ENCODE results near the gene L3MBTL2. TPM values are rescaled to one million over a fixed set of nuclear protein-coding genes. Genes with fewer than 3 reads are reported as not detected.

Gene L3MBTL2
- total and polyA plus RNA-seq, 2 of the 13 experiments (the other 11 are each of a cell fraction or from before 2014, with no cell fraction given), result 13.8 to 33.7 TPM

DNA sequence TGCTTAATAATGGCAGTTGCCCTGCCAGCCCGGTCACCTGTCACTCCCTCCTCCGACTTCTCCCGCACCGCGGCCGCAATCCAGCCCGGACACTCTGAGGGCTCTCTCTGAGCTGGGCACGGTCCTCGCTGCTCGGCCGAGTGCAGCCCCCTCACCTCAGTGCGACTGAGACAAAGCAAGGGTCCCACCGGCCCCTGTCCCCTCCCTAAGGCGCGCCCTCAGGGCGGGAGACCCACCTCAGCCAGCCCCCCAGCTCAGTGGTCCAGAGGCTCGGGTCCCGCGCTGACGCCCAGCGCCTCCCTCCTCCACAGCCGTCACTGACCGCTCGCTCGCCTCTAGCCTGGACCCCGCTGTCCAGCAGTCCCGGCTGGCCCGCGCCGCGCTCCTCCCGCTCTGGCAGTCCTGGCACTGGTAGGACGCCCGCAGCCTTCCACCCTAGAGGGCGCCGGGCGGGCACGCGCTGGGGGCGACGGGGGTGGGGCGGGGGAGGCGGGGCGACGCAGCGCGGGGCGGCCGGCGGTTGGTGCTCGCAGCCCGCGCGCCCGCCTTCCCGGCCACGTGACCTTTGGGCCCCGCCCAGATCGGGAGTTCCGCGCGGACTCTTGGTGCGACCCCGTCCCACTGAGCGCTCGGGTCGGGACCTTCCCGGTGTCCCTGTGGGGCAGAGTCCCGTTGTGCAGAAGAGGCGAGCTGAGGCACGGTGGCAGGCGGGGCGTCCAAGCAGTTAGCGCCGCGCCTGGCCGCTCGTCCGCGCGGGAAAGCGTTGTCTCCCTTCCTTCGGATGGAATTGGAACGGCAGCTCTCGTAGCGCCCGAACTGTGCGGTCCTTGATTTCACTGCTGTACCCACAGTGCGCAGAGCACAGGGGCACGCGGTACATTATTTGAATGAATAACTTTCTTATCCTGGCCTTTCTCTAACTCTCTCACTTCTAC is 7.8 kb upstream of the L3MBTL2 start (continued):
- TF ChIP-seq, protein P1, sequence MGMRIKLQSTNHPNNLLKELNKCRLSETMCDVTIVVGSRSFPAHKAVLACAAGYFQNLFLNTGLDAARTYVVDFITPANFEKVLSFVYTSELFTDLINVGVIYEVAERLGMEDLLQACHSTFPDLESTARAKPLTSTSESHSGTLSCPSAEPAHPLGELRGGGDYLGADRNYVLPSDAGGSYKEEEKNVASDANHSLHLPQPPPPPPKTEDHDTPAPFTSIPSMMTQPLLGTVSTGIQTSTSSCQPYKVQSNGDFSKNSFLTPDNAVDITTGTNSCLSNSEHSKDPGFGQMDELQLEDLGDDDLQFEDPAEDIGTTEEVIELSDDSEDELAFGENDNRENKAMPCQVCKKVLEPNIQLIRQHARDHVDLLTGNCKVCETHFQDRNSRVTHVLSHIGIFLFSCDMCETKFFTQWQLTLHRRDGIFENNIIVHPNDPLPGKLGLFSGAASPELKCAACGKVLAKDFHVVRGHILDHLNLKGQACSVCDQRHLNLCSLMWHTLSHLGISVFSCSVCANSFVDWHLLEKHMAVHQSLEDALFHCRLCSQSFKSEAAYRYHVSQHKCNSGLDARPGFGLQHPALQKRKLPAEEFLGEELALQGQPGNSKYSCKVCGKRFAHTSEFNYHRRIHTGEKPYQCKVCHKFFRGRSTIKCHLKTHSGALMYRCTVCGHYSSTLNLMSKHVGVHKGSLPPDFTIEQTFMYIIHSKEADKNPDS (CRISPR knock-in tag; IDR thresholded peaks at IDR 0.05), result no peak
- no peak for TF ChIP-seq ZNF234 (CRISPR knock-in tag; conservative IDR thresholded peaks at IDR 0.05)
- TF ChIP-seq ZNF543 (CRISPR knock-in tag; IDR thresholded peaks at IDR 0.05), result peak; percentile 30; the same call in 1 of the 2 replicates
- TF ChIP-seq ERF (CRISPR knock-in tag; IDR thresholded peaks at IDR 0.05), result no peak
- no peak for TF ChIP-seq FLYWCH1 (CRISPR knock-in tag; IDR thresholded peaks at IDR 0.05)
- no peak for TF ChIP-seq ZNF10 (CRISPR knock-in tag; IDR thresholded peaks at IDR 0.05; ENCODE audit: borderline replicate concordance, low read depth)
- TF ChIP-seq ZBTB42 (CRISPR knock-in tag; IDR thresholded peaks at IDR 0.05), result 0 out of 2 replicates have a peak, but pooled peaks have one; percentile 11
- TF ChIP-seq RFX5 (IDR thresholded peaks at IDR 0.05; ENCODE audit: low read depth, low read length), result no peak
- TF ChIP-seq ZFYVE20 (CRISPR knock-in tag; IDR thresholded peaks at IDR 0.05; ENCODE audit: borderline replicate concordance, low read depth), result 0 out of 2 replicates have a peak, but pooled peaks have one; percentile 24
- no peak for TF ChIP-seq ZNF207 (IDR thresholded peaks at IDR 0.05; ENCODE audit: borderline replicate concordance)
- TF ChIP-seq ZNF883 (CRISPR knock-in tag; IDR thresholded peaks at IDR 0.05; ENCODE audit: not compliant biosample characterization), result peak; percentile 45
- TF ChIP-seq, protein P2, sequence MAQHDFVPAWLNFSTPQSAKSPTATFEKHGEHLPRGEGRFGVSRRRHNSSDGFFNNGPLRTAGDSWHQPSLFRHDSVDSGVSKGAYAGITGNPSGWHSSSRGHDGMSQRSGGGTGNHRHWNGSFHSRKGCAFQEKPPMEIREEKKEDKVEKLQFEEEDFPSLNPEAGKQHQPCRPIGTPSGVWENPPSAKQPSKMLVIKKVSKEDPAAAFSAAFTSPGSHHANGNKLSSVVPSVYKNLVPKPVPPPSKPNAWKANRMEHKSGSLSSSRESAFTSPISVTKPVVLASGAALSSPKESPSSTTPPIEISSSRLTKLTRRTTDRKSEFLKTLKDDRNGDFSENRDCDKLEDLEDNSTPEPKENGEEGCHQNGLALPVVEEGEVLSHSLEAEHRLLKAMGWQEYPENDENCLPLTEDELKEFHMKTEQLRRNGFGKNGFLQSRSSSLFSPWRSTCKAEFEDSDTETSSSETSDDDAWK (CRISPR knock-in tag; IDR thresholded peaks at IDR 0.05), result no peak
- TF ChIP-seq TEAD2 (CRISPR knock-in tag; IDR thresholded peaks at IDR 0.05), result no peak
- no peak for TF ChIP-seq BRCA1 (CRISPR knock-in tag; IDR thresholded peaks at IDR 0.05)
- TF ChIP-seq TAF1 (CRISPR knock-in tag; IDR thresholded peaks at IDR 0.05), result peak; percentile 59; the same call in 1 of the 2 replicates
- TF ChIP-seq MBD4 (IDR thresholded peaks at IDR 0.05; ENCODE audit: borderline replicate concordance, low read length), result no peak
- peak; percentile 81 for TF ChIP-seq HNRNPLL (IDR thresholded peaks at IDR 0.05; ENCODE audit: low read depth, low read length, poor library complexity, severe bottlenecking)
- peak; percentile 55 for TF ChIP-seq POGZ (CRISPR knock-in tag; IDR thresholded peaks at IDR 0.05)
- TF ChIP-seq ATF7 (IDR thresholded peaks at IDR 0.05), result no peak
- 0 out of 2 replicates have a peak, but pooled peaks have one; percentile 28 for TF ChIP-seq ATF7 (CRISPR knock-in tag; IDR thresholded peaks at IDR 0.05)
- TF ChIP-seq GRHL1 (CRISPR knock-in tag; conservative IDR thresholded peaks at IDR 0.05), result no peak
- TF ChIP-seq, protein P3, sequence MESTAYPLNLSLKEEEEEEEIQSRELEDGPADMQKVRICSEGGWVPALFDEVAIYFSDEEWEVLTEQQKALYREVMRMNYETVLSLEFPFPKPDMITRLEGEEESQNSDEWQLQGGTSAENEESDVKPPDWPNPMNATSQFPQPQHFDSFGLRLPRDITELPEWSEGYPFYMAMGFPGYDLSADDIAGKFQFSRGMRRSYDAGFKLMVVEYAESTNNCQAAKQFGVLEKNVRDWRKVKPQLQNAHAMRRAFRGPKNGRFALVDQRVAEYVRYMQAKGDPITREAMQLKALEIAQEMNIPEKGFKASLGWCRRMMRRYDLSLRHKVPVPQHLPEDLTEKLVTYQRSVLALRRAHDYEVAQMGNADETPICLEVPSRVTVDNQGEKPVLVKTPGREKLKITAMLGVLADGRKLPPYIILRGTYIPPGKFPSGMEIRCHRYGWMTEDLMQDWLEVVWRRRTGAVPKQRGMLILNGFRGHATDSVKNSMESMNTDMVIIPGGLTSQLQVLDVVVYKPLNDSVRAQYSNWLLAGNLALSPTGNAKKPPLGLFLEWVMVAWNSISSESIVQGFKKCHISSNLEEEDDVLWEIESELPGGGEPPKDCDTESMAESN (CRISPR knock-in tag; conservative IDR thresholded peaks at IDR 0.05), result peak; percentile 78
- no peak for TF ChIP-seq ZNF382 (CRISPR knock-in tag; IDR thresholded peaks at IDR 0.05; ENCODE audit: borderline replicate concordance)
